ENCODE measurements around the gene C14orf180.

GRCh38 chr14:104537613-104537988, 42.0 kb upstream of the C14orf180 start:
- no peak for TF ChIP-seq CTCF (conservative IDR thresholded peaks at IDR 0.05)
- no peak for TF ChIP-seq ZFX (IDR thresholded peaks at IDR 0.05)
